HepG2 (cell line): ENCODE results near the gene SGK1.

Source experiments
- KMT2A ChIP-seq: sonication (generic); formaldehyde crosslinking; IDR thresholded peaks from 2 replicates; pipeline ENCODE4 v1.4.0; 2020; ENCODE audit warnings: missing genetic modification reagents
- RFX1 ChIP-seq: fragments of 450-650 bp; IDR thresholded peaks from 2 replicates; pipeline ENCODE4 v1.6.1; 2017
- TAF1 ChIP-seq: sonication (generic); formaldehyde crosslinking; IDR thresholded peaks from 2 replicates; pipeline ENCODE4 v1.4.0; 2020; ENCODE audit warnings: missing genetic modification reagents
- U2AF1 ChIP-seq: fragments of 200-400 bp; formaldehyde crosslinking; optimal IDR thresholded peaks from 2 replicates; pipeline ENCODE3; 2017; ENCODE audit warnings: mild to moderate bottlenecking, low read depth, low read length

GRCh38 chr6:134343066-134343465, 25.2 kb upstream of the SGK1 start:
- no peak for TF ChIP-seq TAF1
- TF ChIP-seq U2AF1 = no peak
- no peak for TF ChIP-seq RFX1
- no peak for TF ChIP-seq KMT2A (CRISPR knock-in tag)
